RPMI7951 (cell line): ENCODE measurements around the gene ATP5ME. TPM values are rescaled to one million over a fixed set of nuclear protein-coding genes. Genes with fewer than 3 reads are reported as not detected.
"Not testable (repeated sequence)": the region's sequence is repeated elsewhere in the genome, so short reads cannot be mapped to it uniquely, and the experiment has no call there.

Experiments
- DNase-seq: peaks from one replicate; pipeline ENCODE4 v3.0.0-alpha.2; 2012; ENCODE audit warnings: low read depth
- total RNA-seq: library from RNA; depleted of rRNA; stranded (reverse); fragments of >200 nt; shearing (Covaris generic); gene quantifications from 2 replicates; pipeline ENCODE4 v1.2.3, GENCODE V29; 2014

Gene ATP5ME
- total RNA-seq, 1 experiment from 2014 or later, result 228 TPM

- DNase-seq, result not testable (repeated sequence)
Measured at GRCh38 chr4:669806-670559, 4.1 kb downstream of the ATP5ME start.

GRCh38 chr4:668219-668618, 5.9 kb downstream of the ATP5ME start:
- not testable (repeated sequence) for DNase-seq

GRCh38 chr4:667545-667925, 6.5 kb downstream of the ATP5ME start:
- DNase-seq, result no peak

GRCh38 chr4:666822-667544, 7.1 kb downstream of the ATP5ME start:
- DNase-seq, result no peak

GRCh38 chr4:666436-666810, 7.7 kb downstream of the ATP5ME start:
- no peak for DNase-seq

- DNase-seq, result no peak
Measured at GRCh38 chr4:665751-666435, 8.2 kb downstream of the ATP5ME start.

- no peak for DNase-seq
Measured at GRCh38 chr4:665381-665750, 8.7 kb downstream of the ATP5ME start.

GRCh38 chr4:664713-665231, 9.3 kb downstream of the ATP5ME start:
- DNase-seq, result no peak

GRCh38 chr4:663438-664428, 10.3 kb downstream of the ATP5ME start:
- no peak for DNase-seq

GRCh38 chr4:663046-663437, 11.0 kb downstream of the ATP5ME start:
- DNase-seq, result no peak

DNA sequence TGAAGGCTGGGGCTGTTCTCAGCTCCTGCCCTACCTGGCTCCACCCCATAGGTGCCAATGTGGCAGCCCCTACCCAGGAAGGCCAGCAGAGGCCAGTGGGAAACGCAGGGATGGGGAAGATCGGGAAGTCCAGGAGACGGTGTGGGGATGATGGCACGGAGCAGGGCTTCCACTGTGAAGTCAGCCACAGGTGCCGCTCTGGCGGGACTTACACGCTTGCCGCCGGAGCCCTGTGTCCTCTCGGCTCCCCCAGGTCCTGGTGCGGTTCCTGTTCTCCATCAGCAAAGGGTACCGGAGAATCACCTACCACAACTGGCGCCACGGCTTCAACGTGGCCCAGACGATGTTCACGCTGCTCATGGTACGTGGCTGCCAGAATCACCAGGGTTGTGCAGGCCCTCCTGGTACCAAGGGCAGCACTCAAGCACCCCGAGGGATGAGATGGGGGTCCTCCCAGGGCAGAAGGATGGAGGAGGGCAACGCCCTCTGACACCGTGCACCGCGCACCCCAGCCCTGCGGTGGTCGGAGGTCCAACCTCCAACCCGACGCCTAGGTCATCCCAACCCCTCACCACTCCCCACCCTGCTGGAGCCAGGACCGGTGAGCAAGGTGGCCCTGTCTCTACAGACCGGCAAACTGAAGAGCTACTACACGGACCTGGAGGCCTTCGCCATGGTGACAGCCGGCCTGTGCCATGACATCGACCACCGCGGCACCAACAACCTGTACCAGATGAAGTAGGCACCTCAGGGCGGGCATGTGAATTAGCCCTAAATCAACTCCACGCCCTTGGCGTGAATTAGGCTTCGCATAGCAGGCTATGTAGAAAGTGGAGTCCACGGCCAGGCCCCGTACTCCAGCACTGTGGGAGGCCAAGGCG, 12.0 kb downstream of the ATP5ME start:
- no peak for DNase-seq

DNA sequence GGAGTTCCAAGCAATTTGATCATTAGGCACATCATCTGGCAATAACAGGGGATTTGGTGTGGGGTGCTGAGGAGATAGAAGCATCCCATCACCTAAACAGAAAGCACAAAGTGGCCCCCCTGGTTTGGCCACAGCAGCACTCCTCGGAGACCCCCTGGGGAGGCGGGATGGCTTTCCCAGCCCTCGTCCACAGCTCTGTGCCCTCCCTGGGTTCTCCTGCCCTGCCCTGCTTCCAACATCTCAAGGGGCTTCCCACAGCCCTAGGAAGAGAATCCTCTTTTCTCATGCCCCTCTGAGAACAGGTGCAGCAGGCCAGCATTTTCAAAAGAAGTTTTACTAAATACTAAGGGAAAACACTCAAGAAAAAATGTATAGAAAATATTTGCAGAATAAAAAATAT, 12.8 kb downstream of the ATP5ME start:
- DNase-seq, result no peak

GRCh38 chr4:660401-660800, 13.7 kb downstream of the ATP5ME start:
- no peak for DNase-seq

DNA sequence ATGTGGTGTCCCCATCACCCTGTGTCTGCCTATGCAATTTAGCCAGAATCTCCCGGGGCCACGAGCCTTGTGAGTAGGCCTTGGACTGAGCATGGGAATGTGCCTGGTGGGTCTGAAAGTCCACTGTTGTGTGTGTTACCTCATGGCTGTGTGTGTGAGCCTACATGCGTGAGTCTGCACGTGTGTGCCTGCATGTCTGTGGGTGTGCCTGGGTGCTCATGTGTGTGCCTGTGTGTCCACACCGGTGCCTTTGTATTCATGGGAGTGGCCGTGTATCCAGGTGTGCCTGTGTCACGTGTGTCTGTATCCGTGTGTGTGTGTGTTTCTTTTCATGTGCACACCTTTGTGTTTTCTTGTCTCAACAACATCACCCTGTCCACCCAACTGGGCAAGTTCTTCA, 14.2 kb downstream of the ATP5ME start:
- DNase-seq, result no peak

GRCh38 chr4:658681-659667, 15.1 kb downstream of the ATP5ME start:
- DNase-seq, result no peak

- no peak for DNase-seq
Measured at GRCh38 chr4:657834-658667, 16.0 kb downstream of the ATP5ME start.

- DNase-seq, result no peak
Measured at GRCh38 chr4:657338-657833, 16.7 kb downstream of the ATP5ME start.
